GM12873 (cell line): Measurements from ENCODE around the gene MEGF6.

Experiments used
- TF ChIP-seq, protein P1 (sequence below): IDR thresholded peaks from 2 replicates; pipeline ENCODE4 v1.5.1; 2012; ENCODE audit warnings: low read depth, mild to moderate bottlenecking, moderate library complexity, low read length, control low read depth; ENCODE audit not compliant: insufficient read depth; ENCODE audit errors: missing control alignments

The MEGF6 gene

GRCh38 chr1:3500265-3500835 lies 111.0 kb downstream of the MEGF6 start:
- TF ChIP-seq, protein P1, sequence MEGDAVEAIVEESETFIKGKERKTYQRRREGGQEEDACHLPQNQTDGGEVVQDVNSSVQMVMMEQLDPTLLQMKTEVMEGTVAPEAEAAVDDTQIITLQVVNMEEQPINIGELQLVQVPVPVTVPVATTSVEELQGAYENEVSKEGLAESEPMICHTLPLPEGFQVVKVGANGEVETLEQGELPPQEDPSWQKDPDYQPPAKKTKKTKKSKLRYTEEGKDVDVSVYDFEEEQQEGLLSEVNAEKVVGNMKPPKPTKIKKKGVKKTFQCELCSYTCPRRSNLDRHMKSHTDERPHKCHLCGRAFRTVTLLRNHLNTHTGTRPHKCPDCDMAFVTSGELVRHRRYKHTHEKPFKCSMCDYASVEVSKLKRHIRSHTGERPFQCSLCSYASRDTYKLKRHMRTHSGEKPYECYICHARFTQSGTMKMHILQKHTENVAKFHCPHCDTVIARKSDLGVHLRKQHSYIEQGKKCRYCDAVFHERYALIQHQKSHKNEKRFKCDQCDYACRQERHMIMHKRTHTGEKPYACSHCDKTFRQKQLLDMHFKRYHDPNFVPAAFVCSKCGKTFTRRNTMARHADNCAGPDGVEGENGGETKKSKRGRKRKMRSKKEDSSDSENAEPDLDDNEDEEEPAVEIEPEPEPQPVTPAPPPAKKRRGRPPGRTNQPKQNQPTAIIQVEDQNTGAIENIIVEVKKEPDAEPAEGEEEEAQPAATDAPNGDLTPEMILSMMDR: no peak

DNA sequence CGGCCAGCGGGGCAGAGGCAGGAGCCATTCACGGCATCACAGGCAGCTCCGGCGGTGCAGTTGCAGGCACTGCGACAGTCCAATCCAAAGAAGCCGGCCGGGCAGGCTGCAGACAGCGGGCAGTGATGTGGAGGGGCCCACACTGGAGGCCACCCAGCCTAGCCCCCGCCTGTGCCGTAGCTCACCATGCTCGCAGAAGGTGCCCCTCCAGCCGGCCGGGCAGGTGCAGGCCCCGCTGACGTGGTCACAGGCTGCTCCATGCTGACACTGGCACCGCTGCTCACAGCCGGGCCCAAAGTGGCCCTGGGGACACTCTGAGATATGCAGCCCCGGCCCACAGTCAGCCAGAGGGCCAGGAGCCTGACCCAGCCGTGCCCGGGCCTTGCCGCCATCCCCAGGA lies 111.7 kb downstream of the MEGF6 start:
- TF ChIP-seq, protein P1: no peak

GRCh38 chr1:3498986-3499385 lies 112.3 kb downstream of the MEGF6 start:
- TF ChIP-seq, protein P1: no peak

- TF ChIP-seq, protein P1: no peak
Measured at GRCh38 chr1:3498246-3498930, 112.9 kb downstream of the MEGF6 start.

- TF ChIP-seq, protein P1: no peak
Measured at GRCh38 chr1:3497521-3497920, 113.8 kb downstream of the MEGF6 start.

GRCh38 chr1:3496916-3497315 lies 114.4 kb downstream of the MEGF6 start:
- TF ChIP-seq, protein P1: no peak

DNA sequence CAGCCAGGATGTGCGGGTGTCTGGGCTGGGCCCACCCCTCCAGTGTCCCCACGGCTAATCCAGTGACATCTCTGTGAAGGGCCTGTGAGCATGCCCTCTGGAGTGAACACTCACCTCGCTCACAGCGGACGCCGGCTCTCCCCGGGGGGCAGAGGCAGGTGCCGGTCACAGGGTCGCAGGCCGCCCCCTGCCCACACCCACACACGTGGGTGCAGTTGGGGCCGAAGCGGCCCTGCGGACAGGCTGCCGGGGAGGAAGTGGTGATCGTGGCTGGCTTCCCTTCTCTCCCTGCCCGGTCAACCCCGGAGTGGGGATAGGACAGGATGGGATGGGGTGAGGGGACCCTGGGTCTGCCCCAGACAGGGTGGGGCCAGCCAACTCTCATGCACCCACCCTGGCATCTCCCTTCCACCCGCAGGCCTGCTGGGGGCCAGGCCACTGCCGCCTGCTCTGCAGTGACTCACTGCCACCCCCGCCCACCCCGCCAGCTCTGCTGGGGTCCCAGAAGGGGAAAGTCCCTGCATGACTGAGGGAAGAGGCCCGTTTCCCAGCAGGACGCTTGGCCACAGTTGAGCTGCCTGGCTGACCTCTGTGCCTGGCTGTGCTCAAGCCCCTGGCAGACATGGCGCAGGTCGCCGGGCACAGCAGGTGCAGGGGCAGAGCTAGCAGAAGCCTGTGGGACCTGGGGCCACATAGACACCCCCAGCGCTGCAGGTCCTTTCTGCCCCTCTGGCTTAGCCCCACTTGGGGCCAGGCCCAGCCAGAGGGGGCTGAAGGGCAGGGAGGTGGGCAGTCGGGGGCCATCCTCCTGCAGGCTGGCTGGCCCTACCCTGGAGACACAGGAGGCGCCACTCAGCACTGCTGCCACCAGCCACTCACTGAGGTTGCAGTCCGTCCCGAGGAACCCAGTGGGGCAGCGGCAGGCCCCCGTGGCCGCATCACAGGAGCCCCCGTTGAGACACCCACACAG lies 115.2 kb downstream of the MEGF6 start:
- TF ChIP-seq, protein P1: no peak
